H1 (cell line): ENCODE data around the gene RAB11B. TPM values are rescaled to one million over a fixed set of nuclear protein-coding genes. Genes with fewer than 3 reads are reported as not detected.

Source experiments
- CBX8 ChIP-seq: fragments of 300-800, 300-1000 bp; sonication (generic); IDR thresholded peaks from 2 replicates; pipeline ENCODE4 v1.7.1; 2016; ENCODE audit warnings: low read depth, low read length, borderline replicate concordance
- HDAC6 ChIP-seq: IDR thresholded peaks from one replicate; pipeline ENCODE4 v1.7.1; 2012; ENCODE audit warnings: low read depth, mild to moderate bottlenecking, inconsistent platforms, low read length, moderate library complexity
- JUND ChIP-seq: IDR thresholded peaks from 2 replicates; pipeline ENCODE4 v1.6.1; 2011; ENCODE audit warnings: mild to moderate bottlenecking, improper control_type of control experiment, low read length
- YY1 ChIP-seq: IDR thresholded peaks from 2 replicates; pipeline ENCODE4 v1.6.1; 2011; ENCODE audit warnings: low read depth, mild to moderate bottlenecking, low read length
- polyA plus RNA-seq, 7 experiments: library from polyadenylated mRNA; depleted of rRNA in 3 of 7; stranded (reverse) in 5 of 7; unstranded in 2 of 7; fragments of >200 nt in 5 of 7; fragments of 200-250 nt in 2 of 7; gene quantifications; 1 replicate in 5 of 7; 2 replicates in 1 of 7; 4 replicates in 1 of 7; pipeline versions ENCODE4 v1.2.1 to v1.2.3, GENCODE V29; 2011 to 2013; ENCODE audit warnings: missing spikeins in 2 of 7, mixed read lengths in 2 of 7
- total RNA-seq: library from RNA; stranded (reverse); fragmentation: NEBNext Ultra II Directional; extraction: Animal tissue kit (Norgen Biotek cat#: 25700); gene quantifications from 2 replicates; pipeline ENCODE4 v1.2.1, GENCODE V29; 2021
- TF ChIP-seq, protein P1 (sequence below): fragments of 300-600 bp; sonication (generic); IDR thresholded peaks from 2 replicates; pipeline ENCODE4 v1.7.1; 2012; ENCODE audit warnings: low read length, moderate library complexity, mild to moderate bottlenecking, inconsistent platforms; ENCODE audit not compliant: insufficient replicate concordance
- TF ChIP-seq, protein P2 (sequence below): IDR thresholded peaks from 2 replicates; pipeline ENCODE4 v1.6.1; 2011; ENCODE audit warnings: low read length, improper control_type of control experiment
- TF ChIP-seq, protein P3 (sequence below): IDR thresholded peaks from 2 replicates; pipeline ENCODE4 v1.6.1; 2012; ENCODE audit warnings: low read length, inconsistent platforms

RAB11B gene
- total and polyA plus RNA-seq, 2 of the 8 experiments (the other 6 are each of a cell fraction or from before 2014, with no cell fraction given): 50.2 to 85.8 TPM

DNA sequence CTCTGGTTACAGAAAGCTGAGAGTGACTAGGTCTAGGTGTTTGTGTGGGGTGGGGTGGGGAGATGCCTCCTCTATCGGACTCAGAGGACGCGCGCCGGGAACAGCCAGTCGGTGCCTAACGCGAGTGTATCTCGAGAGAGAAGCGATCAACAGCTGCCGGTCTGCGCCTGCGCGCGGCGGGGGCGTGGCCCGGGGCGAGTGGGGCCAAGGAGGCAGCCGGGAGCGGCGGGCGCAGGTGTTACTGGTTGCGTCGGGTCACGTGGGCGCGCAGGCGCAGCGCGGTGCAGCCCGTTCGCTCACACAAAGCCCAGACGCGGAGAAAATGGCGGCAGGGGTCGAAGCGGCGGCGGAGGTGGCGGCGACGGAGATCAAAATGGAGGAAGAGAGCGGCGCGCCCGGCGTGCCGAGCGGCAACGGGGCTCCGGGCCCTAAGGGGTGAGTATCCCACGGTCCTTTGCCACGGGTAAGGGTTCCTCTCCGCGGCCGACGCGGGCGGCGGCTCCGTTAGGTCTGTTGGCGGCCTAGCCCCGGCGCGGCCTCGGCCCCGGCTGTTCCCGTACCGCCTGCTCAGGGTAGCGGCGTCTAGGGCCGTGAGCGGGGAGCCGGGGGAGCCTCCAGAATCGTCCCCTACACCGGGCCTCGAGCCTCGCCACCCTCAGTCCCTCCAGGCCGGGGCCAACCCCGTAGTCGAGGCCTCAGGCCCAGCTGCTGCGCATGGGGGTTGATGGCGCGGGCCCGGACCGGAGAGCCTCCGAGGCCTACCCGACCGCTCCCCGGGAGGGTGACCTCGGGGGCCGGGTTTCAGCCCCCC is 54.7 kb downstream of the RAB11B start, which contains the start of gene HNRNPM (continued):
- TF ChIP-seq, protein P1, sequence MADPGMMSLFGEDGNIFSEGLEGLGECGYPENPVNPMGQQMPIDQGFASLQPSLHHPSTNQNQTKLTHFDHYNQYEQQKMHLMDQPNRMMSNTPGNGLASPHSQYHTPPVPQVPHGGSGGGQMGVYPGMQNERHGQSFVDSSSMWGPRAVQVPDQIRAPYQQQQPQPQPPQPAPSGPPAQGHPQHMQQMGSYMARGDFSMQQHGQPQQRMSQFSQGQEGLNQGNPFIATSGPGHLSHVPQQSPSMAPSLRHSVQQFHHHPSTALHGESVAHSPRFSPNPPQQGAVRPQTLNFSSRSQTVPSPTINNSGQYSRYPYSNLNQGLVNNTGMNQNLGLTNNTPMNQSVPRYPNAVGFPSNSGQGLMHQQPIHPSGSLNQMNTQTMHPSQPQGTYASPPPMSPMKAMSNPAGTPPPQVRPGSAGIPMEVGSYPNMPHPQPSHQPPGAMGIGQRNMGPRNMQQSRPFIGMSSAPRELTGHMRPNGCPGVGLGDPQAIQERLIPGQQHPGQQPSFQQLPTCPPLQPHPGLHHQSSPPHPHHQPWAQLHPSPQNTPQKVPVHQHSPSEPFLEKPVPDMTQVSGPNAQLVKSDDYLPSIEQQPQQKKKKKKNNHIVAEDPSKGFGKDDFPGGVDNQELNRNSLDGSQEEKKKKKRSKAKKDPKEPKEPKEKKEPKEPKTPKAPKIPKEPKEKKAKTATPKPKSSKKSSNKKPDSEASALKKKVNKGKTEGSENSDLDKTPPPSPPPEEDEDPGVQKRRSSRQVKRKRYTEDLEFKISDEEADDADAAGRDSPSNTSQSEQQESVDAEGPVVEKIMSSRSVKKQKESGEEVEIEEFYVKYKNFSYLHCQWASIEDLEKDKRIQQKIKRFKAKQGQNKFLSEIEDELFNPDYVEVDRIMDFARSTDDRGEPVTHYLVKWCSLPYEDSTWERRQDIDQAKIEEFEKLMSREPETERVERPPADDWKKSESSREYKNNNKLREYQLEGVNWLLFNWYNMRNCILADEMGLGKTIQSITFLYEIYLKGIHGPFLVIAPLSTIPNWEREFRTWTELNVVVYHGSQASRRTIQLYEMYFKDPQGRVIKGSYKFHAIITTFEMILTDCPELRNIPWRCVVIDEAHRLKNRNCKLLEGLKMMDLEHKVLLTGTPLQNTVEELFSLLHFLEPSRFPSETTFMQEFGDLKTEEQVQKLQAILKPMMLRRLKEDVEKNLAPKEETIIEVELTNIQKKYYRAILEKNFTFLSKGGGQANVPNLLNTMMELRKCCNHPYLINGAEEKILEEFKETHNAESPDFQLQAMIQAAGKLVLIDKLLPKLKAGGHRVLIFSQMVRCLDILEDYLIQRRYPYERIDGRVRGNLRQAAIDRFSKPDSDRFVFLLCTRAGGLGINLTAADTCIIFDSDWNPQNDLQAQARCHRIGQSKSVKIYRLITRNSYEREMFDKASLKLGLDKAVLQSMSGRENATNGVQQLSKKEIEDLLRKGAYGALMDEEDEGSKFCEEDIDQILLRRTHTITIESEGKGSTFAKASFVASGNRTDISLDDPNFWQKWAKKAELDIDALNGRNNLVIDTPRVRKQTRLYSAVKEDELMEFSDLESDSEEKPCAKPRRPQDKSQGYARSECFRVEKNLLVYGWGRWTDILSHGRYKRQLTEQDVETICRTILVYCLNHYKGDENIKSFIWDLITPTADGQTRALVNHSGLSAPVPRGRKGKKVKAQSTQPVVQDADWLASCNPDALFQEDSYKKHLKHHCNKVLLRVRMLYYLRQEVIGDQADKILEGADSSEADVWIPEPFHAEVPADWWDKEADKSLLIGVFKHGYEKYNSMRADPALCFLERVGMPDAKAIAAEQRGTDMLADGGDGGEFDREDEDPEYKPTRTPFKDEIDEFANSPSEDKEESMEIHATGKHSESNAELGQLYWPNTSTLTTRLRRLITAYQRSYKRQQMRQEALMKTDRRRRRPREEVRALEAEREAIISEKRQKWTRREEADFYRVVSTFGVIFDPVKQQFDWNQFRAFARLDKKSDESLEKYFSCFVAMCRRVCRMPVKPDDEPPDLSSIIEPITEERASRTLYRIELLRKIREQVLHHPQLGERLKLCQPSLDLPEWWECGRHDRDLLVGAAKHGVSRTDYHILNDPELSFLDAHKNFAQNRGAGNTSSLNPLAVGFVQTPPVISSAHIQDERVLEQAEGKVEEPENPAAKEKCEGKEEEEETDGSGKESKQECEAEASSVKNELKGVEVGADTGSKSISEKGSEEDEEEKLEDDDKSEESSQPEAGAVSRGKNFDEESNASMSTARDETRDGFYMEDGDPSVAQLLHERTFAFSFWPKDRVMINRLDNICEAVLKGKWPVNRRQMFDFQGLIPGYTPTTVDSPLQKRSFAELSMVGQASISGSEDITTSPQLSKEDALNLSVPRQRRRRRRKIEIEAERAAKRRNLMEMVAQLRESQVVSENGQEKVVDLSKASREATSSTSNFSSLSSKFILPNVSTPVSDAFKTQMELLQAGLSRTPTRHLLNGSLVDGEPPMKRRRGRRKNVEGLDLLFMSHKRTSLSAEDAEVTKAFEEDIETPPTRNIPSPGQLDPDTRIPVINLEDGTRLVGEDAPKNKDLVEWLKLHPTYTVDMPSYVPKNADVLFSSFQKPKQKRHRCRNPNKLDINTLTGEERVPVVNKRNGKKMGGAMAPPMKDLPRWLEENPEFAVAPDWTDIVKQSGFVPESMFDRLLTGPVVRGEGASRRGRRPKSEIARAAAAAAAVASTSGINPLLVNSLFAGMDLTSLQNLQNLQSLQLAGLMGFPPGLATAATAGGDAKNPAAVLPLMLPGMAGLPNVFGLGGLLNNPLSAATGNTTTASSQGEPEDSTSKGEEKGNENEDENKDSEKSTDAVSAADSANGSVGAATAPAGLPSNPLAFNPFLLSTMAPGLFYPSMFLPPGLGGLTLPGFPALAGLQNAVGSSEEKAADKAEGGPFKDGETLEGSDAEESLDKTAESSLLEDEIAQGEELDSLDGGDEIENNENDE: no peak
- TF ChIP-seq, protein P2, sequence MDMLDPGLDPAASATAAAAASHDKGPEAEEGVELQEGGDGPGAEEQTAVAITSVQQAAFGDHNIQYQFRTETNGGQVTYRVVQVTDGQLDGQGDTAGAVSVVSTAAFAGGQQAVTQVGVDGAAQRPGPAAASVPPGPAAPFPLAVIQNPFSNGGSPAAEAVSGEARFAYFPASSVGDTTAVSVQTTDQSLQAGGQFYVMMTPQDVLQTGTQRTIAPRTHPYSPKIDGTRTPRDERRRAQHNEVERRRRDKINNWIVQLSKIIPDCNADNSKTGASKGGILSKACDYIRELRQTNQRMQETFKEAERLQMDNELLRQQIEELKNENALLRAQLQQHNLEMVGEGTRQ: peak; percentile 96
- TF ChIP-seq JUND (no peak), YY1 (peak; percentile 98), CBX8 (no peak), HDAC6 (no peak)
- TF ChIP-seq, protein P3, sequence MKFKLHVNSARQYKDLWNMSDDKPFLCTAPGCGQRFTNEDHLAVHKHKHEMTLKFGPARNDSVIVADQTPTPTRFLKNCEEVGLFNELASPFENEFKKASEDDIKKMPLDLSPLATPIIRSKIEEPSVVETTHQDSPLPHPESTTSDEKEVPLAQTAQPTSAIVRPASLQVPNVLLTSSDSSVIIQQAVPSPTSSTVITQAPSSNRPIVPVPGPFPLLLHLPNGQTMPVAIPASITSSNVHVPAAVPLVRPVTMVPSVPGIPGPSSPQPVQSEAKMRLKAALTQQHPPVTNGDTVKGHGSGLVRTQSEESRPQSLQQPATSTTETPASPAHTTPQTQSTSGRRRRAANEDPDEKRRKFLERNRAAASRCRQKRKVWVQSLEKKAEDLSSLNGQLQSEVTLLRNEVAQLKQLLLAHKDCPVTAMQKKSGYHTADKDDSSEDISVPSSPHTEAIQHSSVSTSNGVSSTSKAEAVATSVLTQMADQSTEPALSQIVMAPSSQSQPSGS: no peak
